IMR-90 (cell line): ENCODE measurements around the gene INPP5A. TPM values are rescaled to one million over a fixed set of nuclear protein-coding genes. Genes with fewer than 3 reads are reported as not detected.

Experiments used
- ATAC-seq: fragments of 200-7000 bp; cut with Tn5 transposase; 2 replicates; pipeline ENCODE4 v1.9.1; 2020; ENCODE audit warnings: low read depth, mild to moderate bottlenecking, moderate library complexity
- BruUV-seq: library from RNA; stranded (reverse); fragments of 400-500 nt; replicated peaks from 2 replicates; lab custom pipeline; 2021; lab: Mats Ljungman, UMichigan
- CTCF ChIA-PET: fragments of 300-600 bp; formaldehyde crosslinking; extraction: SDS; loops from one replicate; lab custom pipeline; 2021; ENCODE audit warnings: antibody characterized with exemption; lab: Yijun Ruan, JAX
- POLR2A ChIA-PET: fragments of 300-600 bp; sonication (Branson Sonifier 250); formaldehyde crosslinking; loops from one replicate; lab custom pipeline; 2022; ENCODE audit warnings: antibody characterized with exemption; ENCODE audit not compliant: unreplicated experiment; lab: Charles Lee
- DNase-seq: peaks from one replicate; pipeline ENCODE4 v3.0.0; 2013
- H2AFZ ChIP-seq: replicated peaks from 2 replicates; pipeline ENCODE3; 2013; ENCODE audit warnings: low read length, mild to moderate bottlenecking; ENCODE audit not compliant: poor library complexity
- H2AK5ac ChIP-seq: 2 replicates; pipeline ENCODE4 v1.6.1; 2013; ENCODE audit warnings: low read depth, low read length, inconsistent platforms
- H2AK9ac ChIP-seq: replicated peaks from 2 replicates; pipeline ENCODE3; 2013; ENCODE audit warnings: mild to moderate bottlenecking, low read depth, low read length, moderate library complexity; ENCODE audit not compliant: poor library complexity
- H2BK120ac ChIP-seq: 2 replicates; pipeline ENCODE4 v1.6.1; 2013; ENCODE audit warnings: low read depth, low read length, inconsistent platforms
- H2BK15ac ChIP-seq: 3 replicates; pipeline ENCODE4 v1.6.1; 2013; ENCODE audit warnings: low read depth, low read length, inconsistent platforms
- H2BK20ac ChIP-seq: 2 replicates; pipeline ENCODE4 v1.6.1; 2013; ENCODE audit warnings: low read depth, mild to moderate bottlenecking, inconsistent platforms, low read length, moderate library complexity
- H2BK5ac ChIP-seq: 2 replicates; pipeline ENCODE4 v1.6.1; 2013; ENCODE audit warnings: mild to moderate bottlenecking, low read depth, low read length, inconsistent platforms; ENCODE audit not compliant: poor library complexity, severe bottlenecking
- H3K14ac ChIP-seq: replicated peaks from 2 replicates; pipeline ENCODE4 v1.6.1; 2013; ENCODE audit warnings: low read depth, low read length, inconsistent platforms
- H3K18ac ChIP-seq: 2 replicates; pipeline ENCODE4 v1.6.1; 2013; ENCODE audit warnings: low read depth, low read length, control low read depth
- H3K23ac ChIP-seq: 2 replicates; pipeline ENCODE4 v1.6.1; 2013; ENCODE audit warnings: low read depth, low read length, inconsistent platforms
- H3K27ac ChIP-seq: 2 replicates; pipeline ENCODE4 v1.5.1; 2013; ENCODE audit warnings: mild to moderate bottlenecking, control low read depth, low read length; ENCODE audit not compliant: insufficient read depth
- H3K27me3 ChIP-seq: 2 replicates; pipeline ENCODE4 v1.6.1; 2013; ENCODE audit warnings: low read length; ENCODE audit not compliant: control insufficient read depth, insufficient read depth
- H3K36me3 ChIP-seq: 2 replicates; pipeline ENCODE4 v1.6.1; 2013; ENCODE audit warnings: low read length, mixed read lengths; ENCODE audit not compliant: control insufficient read depth, insufficient read depth
- H3K4ac ChIP-seq: 2 replicates; pipeline ENCODE4 v1.6.1; 2013; ENCODE audit warnings: low read depth, low read length, inconsistent platforms
- H3K4me1 ChIP-seq: 2 replicates; pipeline ENCODE4 v1.6.1; 2013; ENCODE audit warnings: low read length, mixed read lengths; ENCODE audit not compliant: control insufficient read depth, insufficient read depth
- H3K4me2 ChIP-seq: 2 replicates; pipeline ENCODE4 v1.6.1; 2013; ENCODE audit warnings: low read depth, mild to moderate bottlenecking, control low read depth, low read length, moderate library complexity
- H3K4me3 ChIP-seq: 2 replicates; pipeline ENCODE4 v1.5.1; 2013; ENCODE audit warnings: low read depth, mild to moderate bottlenecking, control low read depth, low read length, moderate library complexity; ENCODE audit not compliant: insufficient read depth
- H3K56ac ChIP-seq: 2 replicates; pipeline ENCODE4 v1.6.1; 2013; ENCODE audit warnings: low read length, inconsistent platforms; ENCODE audit not compliant: insufficient read depth; ENCODE audit errors: extremely low read depth
- H3K79me1 ChIP-seq, 2 experiments: 2 replicates each; pipeline ENCODE4 v1.6.1; 2013; ENCODE audit warnings: low read length in 2 of 2, inconsistent platforms in 1 of 2, low read depth in 1 of 2
- H3K9ac ChIP-seq: 2 replicates; pipeline ENCODE4 v1.6.1; 2013; ENCODE audit warnings: low read depth, low read length, control low read depth
- H3K9me1 ChIP-seq: 2 replicates; pipeline ENCODE4 v1.6.1; 2013; ENCODE audit warnings: low read length, inconsistent platforms; ENCODE audit not compliant: insufficient read depth
- H3K9me3 ChIP-seq: 2 replicates; pipeline ENCODE4 v1.6.1; 2013; ENCODE audit warnings: low read length; ENCODE audit not compliant: control insufficient read depth, insufficient read depth
- H4K20me1 ChIP-seq: 2 replicates; pipeline ENCODE4 v1.6.1; 2013; ENCODE audit warnings: low read length, inconsistent platforms; ENCODE audit not compliant: insufficient read depth
- H4K5ac ChIP-seq: 2 replicates; pipeline ENCODE4 v1.6.1; 2013; ENCODE audit warnings: mild to moderate bottlenecking, low read depth, low read length, control low read depth
- H4K8ac ChIP-seq, 2 experiments: 2 replicates each; pipeline ENCODE4 v1.6.1; 2013; ENCODE audit warnings: low read depth in 2 of 2, low read length in 2 of 2, control low read depth in 1 of 2, inconsistent platforms in 1 of 2
- H4K91ac ChIP-seq: 2 replicates; pipeline ENCODE4 v1.6.1; 2013; ENCODE audit warnings: low read depth, low read length, inconsistent platforms; ENCODE audit not compliant: insufficient read depth
- CHD1 ChIP-seq: IDR thresholded peaks from 2 replicates; pipeline ENCODE4 v1.6.1; 2012; ENCODE audit warnings: low read depth, low read length, improper control_type of control experiment
- CTCF ChIP-seq: conservative IDR thresholded peaks from 2 replicates; pipeline ENCODE4 v1.5.1; 2012; ENCODE audit warnings: mild to moderate bottlenecking, low read depth, low read length, improper control_type of control experiment
- ELK1 ChIP-seq: fragments of 150-350 bp; IDR thresholded peaks from 2 replicates; pipeline ENCODE4 v1.6.1; 2016; ENCODE audit warnings: low read depth, mild to moderate bottlenecking, low read length, moderate library complexity, borderline replicate concordance
- FOS ChIP-seq: fragments of 150-350 bp; IDR thresholded peaks from 2 replicates; pipeline ENCODE4 v1.6.1; 2016; ENCODE audit warnings: low read depth, low read length
- MAFK ChIP-seq: IDR thresholded peaks from 2 replicates; pipeline ENCODE4 v1.6.1; 2012; ENCODE audit warnings: low read depth, low read length, improper control_type of control experiment
- MXI1 ChIP-seq: IDR thresholded peaks from 2 replicates; pipeline ENCODE4 v1.6.1; 2012; ENCODE audit warnings: low read depth, mild to moderate bottlenecking, low read length, moderate library complexity, borderline replicate concordance
- NFE2L2 ChIP-seq: fragments of 150-350 bp; IDR thresholded peaks from 2 replicates; pipeline ENCODE4 v1.6.1; 2016; ENCODE audit warnings: low read depth, mild to moderate bottlenecking, low read length
- POLR2A ChIP-seq: IDR thresholded peaks from 2 replicates; pipeline ENCODE4 v1.6.1; 2012; ENCODE audit warnings: mild to moderate bottlenecking, low read depth, low read length
- RAD21 ChIP-seq: IDR thresholded peaks from 2 replicates; pipeline ENCODE4 v1.6.1; 2012; ENCODE audit warnings: low read length, improper control_type of control experiment
- RCOR1 ChIP-seq: IDR thresholded peaks from 2 replicates; pipeline ENCODE4 v1.6.1; 2012; ENCODE audit warnings: mild to moderate bottlenecking, low read length, improper control_type of control experiment; ENCODE audit not compliant: insufficient replicate concordance
- SMC3 ChIP-seq: fragments of 150-350 bp; IDR thresholded peaks from 2 replicates; pipeline ENCODE4 v1.6.1; 2016; ENCODE audit warnings: low read depth, mild to moderate bottlenecking, antibody characterized with exemption, low read length, moderate library complexity
- USF2 ChIP-seq: fragments of 150-350 bp; IDR thresholded peaks from 2 replicates; pipeline ENCODE4 v1.6.1; 2017; ENCODE audit warnings: mild to moderate bottlenecking, antibody characterized with exemption, low read length, low read depth
- WGBS, 2 experiments: methylation state at CpG; one replicate each; pipeline versions ENCODE4 v1.1.5 to v1.1.7; 2013; ENCODE audit warnings: missing lambda C conversion rate in 2 of 2; ENCODE audit not compliant: insufficient read length in 1 of 2; ENCODE audit errors: extremely low coverage in 2 of 2; 5-methylcytosine and 5-hydroxymethylcytosine counted together
- dilution Hi-C: fragments of 300-500 bp; cut with HindIII; formaldehyde crosslinking; loops from one replicate; pipeline ENCODE4 v1.14.3; 2018; ENCODE audit warnings: low sequenced_read_pairs; ENCODE audit not compliant: unreplicated experiment
- in situ Hi-C: fragments of 300-500 bp; cut with MboI; formaldehyde crosslinking; loops from 3 replicates; pipeline ENCODE4 v1.14.3; 2019; ENCODE audit warnings: low sequenced_read_pairs, inconsistent platforms, mixed read lengths
- intact Hi-C: fragments of 100-400 bp; cut with micrococcal nuclease; formaldehyde crosslinking; loops from 2 replicates; pipeline ENCODE4 v1.10.0; 2022
- polyA plus RNA-seq, 3 experiments: library from polyadenylated mRNA; depleted of rRNA; stranded (reverse); fragments of >200 nt; gene quantifications; 2 replicates each; pipeline ENCODE4 v1.2.3, GENCODE V29; 2012; ENCODE audit warnings: low replicate concordance in 1 of 3
- total RNA-seq: library from RNA; depleted of rRNA; stranded (reverse); fragments of >200 nt; gene quantifications from 2 replicates; pipeline ENCODE4 v1.2.3, GENCODE V29; 2012

INPP5A gene
- total and polyA plus RNA-seq, 2 of the 4 experiments (the other 2 are of a cell fraction): 21.4 to 36.7 TPM

- ATAC-seq: peak; percentile 48
- peaks cover 31% of the 10 kb centered on the region for H4K20me1 ChIP-seq
Observed at GRCh38 chr10:132638130-132638515, 100.5 kb downstream of the INPP5A start.

More at GRCh38 chr10:132638130-132638515, 100.5 kb downstream of the INPP5A start:
- Histone ChIP-seq H3K36me3 (no peaks in the 10 kb centered on the region), H2BK5ac (no peak overlapping the region), H2BK20ac (no peak overlapping the region), H4K91ac (no peak overlapping the region), H3K4me1 (peaks cover 5% of the 10 kb centered on the region; the same call in 1 of the 2 replicates), H2AK5ac (no peak overlapping the region), H2AK9ac (no peak overlapping the region), H3K27me3 (no peaks in the 10 kb centered on the region), H2AFZ (no peak overlapping the region), H2BK15ac (no peak overlapping the region), H3K4me3 (no peak overlapping the region), H3K79me1 (peaks cover 34 to 57% of the 10 kb centered on the region in 2 experiments), H2BK120ac (no peak overlapping the region), H3K14ac (no peak overlapping the region), H3K23ac (no peak overlapping the region), H3K4me2 (no peak overlapping the region), H4K8ac (no peak overlapping the region), H3K9me3 (no peaks in the 10 kb centered on the region), H3K56ac (no peak overlapping the region), H3K18ac (no peak overlapping the region), H3K4ac (no peak overlapping the region), H4K5ac (no peak overlapping the region), H3K9me1 (peaks cover 3% of the 10 kb centered on the region; the same call in 1 of the 2 replicates), H3K9ac (no peak overlapping the region), H3K27ac (no peak overlapping the region)
- 60% methylated on average over 2 of the region's 8 CpGs; no CpG with 5 or more reads in 1 of the 2 experiments for WGBS, 2 experiments
- dilution Hi-C loops: no loop called here
- ChIA-PET CTCF (interaction anchor here (1.3 kb wide), 1 partner anchor 179 kb away, joined by 7 read pairs; no protein-coding TSS in a partner anchor), POLR2A (no interaction called here)
- no peak for TF ChIP-seq POLR2A
- no peak for TF ChIP-seq RCOR1
- TF ChIP-seq MXI1: no peak
- no peak for TF ChIP-seq CHD1
- TF ChIP-seq USF2: no peak
- no peak for TF ChIP-seq ELK1
- TF ChIP-seq NFE2L2: no peak
- TF ChIP-seq MAFK: no peak
- no peak for TF ChIP-seq CTCF
- no peak for TF ChIP-seq SMC3
- no peak for TF ChIP-seq FOS
- no peak for TF ChIP-seq RAD21
- BruUV-seq: no TSS peak
- no peak for DNase-seq
- in situ Hi-C loops: loop anchor here (5.0 to 10.0 kb wide), 3 partner anchors 181 to 413 kb away; partner anchors contain the start of gene PWWP2B
- intact Hi-C loops: loop anchor here (5.0 kb wide), 1 partner anchor 246 kb away; no protein-coding TSS in a partner anchor
